GM23248 (cell line): ENCODE results near the gene ATP2C1.

Source experiments
- EZH2 ChIP-seq: fragments of 200-600 bp; sonication (generic); IDR thresholded peaks from 2 replicates; pipeline ENCODE4 v1.6.1; 2018; ENCODE audit warnings: antibody characterized with exemption, mild to moderate bottlenecking; ENCODE audit not compliant: insufficient read depth, poor library complexity, severe bottlenecking
- EZH2phosphoT487 ChIP-seq: fragments of 200-600 bp; sonication (generic); IDR thresholded peaks from 2 replicates; pipeline ENCODE4 v1.6.1; 2018; ENCODE audit warnings: antibody characterized with exemption, moderate library complexity, mild to moderate bottlenecking, low read depth; ENCODE audit not compliant: insufficient read depth

- TF ChIP-seq EZH2 (no peak), EZH2phosphoT487 (no peak)
Observed at GRCh38 chr3:131053043-131053859, 159.4 kb downstream of the ATP2C1 start.
